ENCODE data around the gene SGO2. TPM values are rescaled to one million over a fixed set of nuclear protein-coding genes. Genes with fewer than 3 reads are reported as not detected.

The SGO2 gene
- total RNA-seq, 1 experiment from 2014 or later: 10.8 TPM

GRCh38 chr2:200631287-200631686 is 105.3 kb downstream of the SGO2 start:
- Histone ChIP-seq H3K27me3 (ENCODE audit: control insufficient read depth, insufficient read depth, low read length) (no peaks in the 10 kb centered on the region), H3K36me3 (replicated peaks; ENCODE audit: control insufficient read depth, insufficient read depth, low read length) (no peaks in the 10 kb centered on the region), H3K4me3 (ENCODE audit: insufficient read depth, low read depth, low read length) (no peak overlapping the region)
- DNase-seq: no peak

Other genes with a start within 250 kb of the SGO2 start
- 74.7 and 106 TPM in 2 replicates for gene SPATS2L, start 219.5 kb upstream of the SGO2 start, total RNA-seq (2014; rRNA removed; shearing (Covaris generic))
- 4.6 and 10.5 TPM in 2 replicates for gene KCTD18, start 16.1 kb upstream of the SGO2 start, total RNA-seq (2014; rRNA removed; shearing (Covaris generic))
- 2.4 and 7.6 TPM in 2 replicates for gene AOX1, start 59.8 kb downstream of the SGO2 start, total RNA-seq (2014; rRNA removed; shearing (Covaris generic))